HAP-1 (cell line): ENCODE measurements around the gene NGEF.

Experiments used
- DNase-seq, 2 experiments: peaks; one replicate each; pipeline ENCODE4 v3.0.0-alpha.2; 2016 to 2020; ENCODE audit warnings: low spot score in 2 of 2
- H3K27me3 ChIP-seq: fragments of 250-450 bp; sonication (Bioruptor Pico); 2 replicates; pipeline ENCODE4 v1.5.1; 2020; ENCODE audit warnings: low read depth, mild to moderate bottlenecking, moderate library complexity
- H3K36me3 ChIP-seq: fragments of 250-450 bp; sonication (Bioruptor Pico); replicated peaks from 2 replicates; pipeline ENCODE4 v1.5.1; 2020; ENCODE audit warnings: mild to moderate bottlenecking
- H3K4me1 ChIP-seq: fragments of 250-450 bp; sonication (Bioruptor Pico); 2 replicates; pipeline ENCODE4 v1.5.1; 2020; ENCODE audit warnings: mild to moderate bottlenecking
- H3K4me3 ChIP-seq: fragments of 250-450 bp; sonication (Bioruptor Pico); 2 replicates; pipeline ENCODE4 v1.5.1; 2020; ENCODE audit warnings: mild to moderate bottlenecking, moderate library complexity
- H3K9me3 ChIP-seq: fragments of 250-450 bp; sonication (Bioruptor Pico); 2 replicates; pipeline ENCODE4 v1.5.1; 2020; ENCODE audit warnings: mild to moderate bottlenecking, moderate library complexity
- in situ Hi-C: fragments of 300-500 bp; cut with MboI; formaldehyde crosslinking; loops from 3 replicates; pipeline ENCODE4 v1.14.3; 2020; ENCODE audit warnings: low sequenced_read_pairs, inconsistent platforms, mixed read lengths

NGEF gene

DNA sequence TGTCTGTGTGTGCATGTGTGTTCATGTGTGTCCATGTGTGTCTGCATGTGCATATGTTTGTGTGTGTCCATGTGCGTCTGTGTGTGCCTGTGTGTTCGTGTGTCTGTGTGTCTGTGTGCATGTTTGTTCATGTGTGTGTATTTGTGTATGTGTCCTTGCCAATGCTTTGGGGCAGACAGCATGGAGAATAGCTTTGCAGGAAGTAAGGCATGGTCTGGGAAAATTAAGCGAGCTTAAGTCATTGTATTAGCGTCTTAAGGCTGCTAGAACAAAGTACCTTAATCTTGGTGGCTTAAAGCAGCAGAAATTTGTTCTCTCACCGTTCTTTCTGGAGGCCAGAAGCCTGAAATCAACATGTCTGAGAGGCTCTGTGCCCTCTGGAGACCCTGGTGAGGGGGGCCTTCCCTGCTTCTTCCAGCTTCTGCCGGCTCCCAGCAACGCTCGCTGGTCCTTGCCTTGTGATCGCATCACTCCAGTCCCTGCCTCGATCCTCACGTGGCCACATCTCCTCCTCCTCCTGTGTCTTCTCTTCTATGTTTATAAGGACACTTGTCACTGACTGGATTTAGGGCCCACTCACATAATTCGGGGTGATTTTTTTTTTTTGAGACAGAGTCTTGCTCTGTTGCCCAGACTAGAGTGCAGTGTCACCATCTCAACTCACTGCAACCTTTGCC, 23.2 kb upstream of the NGEF start:
- Histone ChIP-seq H3K36me3 (no peaks in the 10 kb centered on the region), H3K27me3 (no peaks in the 10 kb centered on the region), H3K4me3 (no peak overlapping the region), H3K9me3 (no peaks in the 10 kb centered on the region), H3K4me1 (no peaks in the 10 kb centered on the region)
- in situ Hi-C loops = loop anchor here (25.0 kb wide), 1 partner anchor 424 kb away; no protein-coding TSS in a partner anchor
- no peak for DNase-seq

- in situ Hi-C loops = loop anchor here (25.0 kb wide), 1 partner anchor 423 kb away; no protein-coding TSS in a partner anchor
- no peak for DNase-seq
- no peaks in the 10 kb centered on the region for H3K36me3 ChIP-seq
- H3K4me1 ChIP-seq = no peaks in the 10 kb centered on the region
- H3K27me3 ChIP-seq = no peaks in the 10 kb centered on the region
- H3K9me3 ChIP-seq = no peaks in the 10 kb centered on the region
- no peak overlapping the region for H3K4me3 ChIP-seq
Observed at GRCh38 chr2:233035426-233036161, 22.5 kb upstream of the NGEF start.

- Histone ChIP-seq H3K36me3 (no peaks in the 10 kb centered on the region), H3K27me3 (no peaks in the 10 kb centered on the region), H3K9me3 (no peaks in the 10 kb centered on the region), H3K4me1 (no peaks in the 10 kb centered on the region), H3K4me3 (no peak overlapping the region)
- in situ Hi-C loops = loop anchor here (25.0 kb wide), 1 partner anchor 422 kb away; no protein-coding TSS in a partner anchor
- no peak for DNase-seq
Observed at GRCh38 chr2:233034091-233034882, 21.2 kb upstream of the NGEF start.

GRCh38 chr2:233033672-233034071, 20.6 kb upstream of the NGEF start:
- DNase-seq = no peak
- H3K4me1 ChIP-seq = no peaks in the 10 kb centered on the region
- no peak overlapping the region for H3K4me3 ChIP-seq
- no peaks in the 10 kb centered on the region for H3K27me3 ChIP-seq
- in situ Hi-C loops = loop anchor here (25.0 kb wide), 1 partner anchor 421 kb away; no protein-coding TSS in a partner anchor
- no peaks in the 10 kb centered on the region for H3K9me3 ChIP-seq
- H3K36me3 ChIP-seq = no peaks in the 10 kb centered on the region

- in situ Hi-C loops = loop anchor here (25.0 kb wide), 1 partner anchor 420 kb away; no protein-coding TSS in a partner anchor
- H3K4me3 ChIP-seq = no peak within 1 kb of the TSS
- DNase-seq = no peak
Observed at GRCh38 chr2:233032551-233033320, 19.7 kb upstream of the NGEF start, which contains the start of gene NEU2. TSS of gene NEU2 (plus strand) at chr2:233032672. CDS start at chr2:233032672, 0 bp downstream.

DNA sequence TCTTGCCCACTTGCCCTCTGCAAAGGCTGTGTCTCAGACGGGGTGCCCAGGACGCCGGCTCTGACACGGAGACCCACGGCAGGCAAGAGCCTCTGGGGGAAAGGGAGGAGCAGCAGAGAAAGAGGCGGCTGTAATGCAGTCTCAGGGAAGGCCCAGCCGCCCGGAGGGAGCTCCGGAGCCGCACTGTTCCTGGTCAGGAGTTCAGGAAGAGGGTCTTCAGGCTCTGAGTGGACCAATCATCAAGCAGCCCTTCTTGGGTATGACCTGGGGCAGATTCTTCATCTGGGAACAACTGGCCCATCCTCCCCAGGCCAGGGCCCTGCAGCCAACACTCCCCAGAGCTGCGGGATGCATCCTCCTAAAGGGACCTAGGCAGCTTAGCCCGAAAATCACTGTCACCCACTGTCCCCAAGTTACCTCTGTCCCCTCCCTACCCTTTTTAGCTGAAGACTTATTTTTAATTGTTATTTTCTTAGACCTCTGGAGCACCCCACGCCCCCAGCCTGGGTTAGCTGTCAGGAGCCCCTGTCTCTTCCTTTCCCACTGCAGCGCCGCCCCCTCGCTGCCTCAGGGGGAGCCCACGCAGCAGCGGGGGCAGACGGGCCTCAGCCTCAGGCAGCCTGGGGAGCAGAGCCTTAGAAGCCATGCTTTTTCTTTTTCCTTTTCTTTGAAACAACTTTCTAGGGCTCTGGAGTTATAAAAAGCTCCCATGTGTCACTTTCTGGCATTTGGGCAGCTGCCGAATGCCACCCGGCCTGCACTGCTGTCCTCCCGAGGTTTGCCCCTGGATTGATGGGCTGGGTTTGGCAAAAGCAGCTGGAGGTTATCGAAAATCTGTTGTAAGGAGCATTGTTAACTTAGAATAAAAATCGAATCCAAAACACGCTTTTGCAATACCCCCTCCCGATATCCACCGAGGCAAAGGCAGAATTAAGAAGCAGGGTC, 18.8 kb upstream of the NGEF start:
- Histone ChIP-seq H3K4me1 (no peaks in the 10 kb centered on the region), H3K36me3 (no peaks in the 10 kb centered on the region), H3K4me3 (no peak overlapping the region), H3K27me3 (no peaks in the 10 kb centered on the region), H3K9me3 (no peaks in the 10 kb centered on the region)
- in situ Hi-C loops = loop anchor here (25.0 kb wide), 1 partner anchor 420 kb away; no protein-coding TSS in a partner anchor
- no peak for DNase-seq

More at GRCh38 chr2:233032551-233033320, 19.7 kb upstream of the NGEF start, which contains the start of gene NEU2:
- H3K9me3 ChIP-seq = no peaks in the 10 kb centered on the region
- H3K4me1 ChIP-seq = no peaks in the 10 kb centered on the region
- no peaks in the 10 kb centered on the region for H3K27me3 ChIP-seq
- H3K36me3 ChIP-seq = no peaks in the 10 kb centered on the region

- no peak for DNase-seq
- Histone ChIP-seq H3K36me3 (no peaks in the 10 kb centered on the region), H3K9me3 (no peaks in the 10 kb centered on the region), H3K4me3 (no peak overlapping the region), H3K27me3 (no peaks in the 10 kb centered on the region), H3K4me1 (no peaks in the 10 kb centered on the region)
- in situ Hi-C loops = loop anchor here (10.0 to 25.0 kb wide), 2 partner anchors 165 to 417 kb away; no protein-coding TSS in a partner anchor
Observed at GRCh38 chr2:233029321-233029720, 16.3 kb upstream of the NGEF start.

DNA sequence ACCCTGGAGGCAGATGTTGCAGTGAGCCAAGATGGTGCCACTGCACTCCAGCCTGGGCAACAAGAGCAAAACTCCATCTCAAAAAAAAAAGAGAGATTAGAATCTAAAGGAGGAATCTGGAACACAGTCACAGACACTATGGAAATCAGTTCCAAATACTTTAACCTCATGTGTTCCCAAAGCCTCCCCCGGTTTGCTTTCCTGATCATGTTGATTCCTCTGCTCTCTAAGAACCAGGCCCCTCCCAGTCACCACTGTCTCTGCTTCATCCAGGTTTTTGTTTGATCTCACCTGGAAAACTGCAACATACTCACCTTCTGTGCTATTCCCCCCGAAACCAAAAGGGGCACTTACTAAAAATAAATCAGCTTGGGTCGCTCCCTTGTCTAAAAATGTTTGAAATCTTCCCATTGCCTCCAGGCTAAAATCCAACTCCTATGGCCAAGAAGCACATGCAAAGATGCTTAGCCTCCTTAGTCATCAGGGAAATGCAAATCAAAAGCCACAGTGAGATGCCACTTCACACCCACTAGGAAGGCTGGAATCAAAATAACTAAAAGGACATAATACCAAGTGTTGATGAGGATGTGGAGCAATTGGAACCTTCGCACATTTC, 13.2 kb upstream of the NGEF start:
- no peaks in the 10 kb centered on the region for H3K36me3 ChIP-seq
- H3K4me3 ChIP-seq = no peak overlapping the region
- no peaks in the 10 kb centered on the region for H3K27me3 ChIP-seq
- in situ Hi-C loops = loop anchor here (10.0 to 25.0 kb wide), 2 partner anchors 162 to 414 kb away; no protein-coding TSS in a partner anchor
- no peaks in the 10 kb centered on the region for H3K4me1 ChIP-seq
- no peaks in the 10 kb centered on the region for H3K9me3 ChIP-seq
- DNase-seq = no peak

DNA sequence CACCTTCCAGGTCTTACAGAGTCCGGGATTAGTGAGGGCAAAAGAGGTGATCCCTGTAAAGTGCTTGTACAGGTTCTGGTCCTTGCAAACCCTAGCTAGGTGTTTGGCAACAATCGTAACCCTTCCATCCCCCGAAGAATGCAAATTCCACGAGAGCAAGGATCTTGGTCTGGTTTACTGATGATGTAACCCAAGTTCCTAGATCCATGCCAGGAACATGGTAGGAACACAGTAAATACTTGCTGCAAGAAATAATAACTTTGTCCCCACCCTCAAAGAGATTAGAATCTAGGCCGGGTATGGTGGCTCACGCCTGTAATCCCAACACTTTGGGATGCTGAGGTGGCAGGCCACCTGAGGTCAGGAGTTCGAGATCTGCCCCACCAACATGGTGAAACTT, 12.7 kb upstream of the NGEF start:
- no peak for DNase-seq
- H3K4me3 ChIP-seq = no peak overlapping the region
- H3K36me3 ChIP-seq = no peaks in the 10 kb centered on the region
- H3K9me3 ChIP-seq = no peaks in the 10 kb centered on the region
- in situ Hi-C loops = loop anchor here (10.0 to 25.0 kb wide), 2 partner anchors 161 to 413 kb away; no protein-coding TSS in a partner anchor
- no peaks in the 10 kb centered on the region for H3K27me3 ChIP-seq
- H3K4me1 ChIP-seq = no peaks in the 10 kb centered on the region

GRCh38 chr2:233023761-233024410, 10.8 kb upstream of the NGEF start:
- in situ Hi-C loops = loop anchor here (10.0 kb wide), 1 partner anchor 159 kb away; no protein-coding TSS in a partner anchor
- H3K4me1 ChIP-seq = no peaks in the 10 kb centered on the region
- H3K4me3 ChIP-seq = no peak overlapping the region
- no peak for DNase-seq
- no peaks in the 10 kb centered on the region for H3K36me3 ChIP-seq
- H3K9me3 ChIP-seq = no peaks in the 10 kb centered on the region
- no peaks in the 10 kb centered on the region for H3K27me3 ChIP-seq

DNA sequence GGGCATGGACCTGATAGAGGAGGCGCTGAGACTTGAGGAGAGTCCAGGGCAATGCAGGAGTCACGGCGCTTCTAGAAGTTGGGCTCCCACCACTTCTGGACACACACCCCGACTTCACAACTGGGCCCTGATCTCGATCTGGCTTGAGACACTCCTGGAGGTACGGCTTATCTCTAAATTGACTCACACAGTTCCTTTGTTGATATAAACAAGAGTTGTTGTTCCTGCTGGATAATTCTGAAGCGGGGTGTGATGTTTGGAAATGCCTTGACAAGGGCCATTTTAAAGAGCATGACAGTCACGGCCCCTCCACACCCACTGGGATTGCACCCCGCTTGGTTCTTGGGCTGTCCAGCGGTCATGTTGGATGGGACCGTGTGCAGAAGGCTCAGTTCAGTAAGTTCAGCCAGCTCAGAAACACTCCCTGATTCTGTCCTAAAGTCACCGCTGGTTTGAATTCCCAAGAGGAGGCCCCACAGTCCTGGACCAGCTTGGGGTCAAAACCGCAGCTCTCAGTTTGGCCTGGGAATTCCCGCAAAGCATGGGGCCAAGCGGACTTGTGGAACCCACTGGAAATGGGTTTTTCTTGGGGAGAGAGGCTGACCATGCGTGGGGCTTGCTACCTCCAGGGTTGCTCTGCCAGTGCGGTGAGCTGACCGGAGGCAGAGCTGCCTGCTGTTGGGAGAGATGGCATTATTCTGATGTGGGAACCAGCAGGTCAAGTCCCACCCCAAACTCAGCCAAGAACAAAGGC, 10.1 kb upstream of the NGEF start:
- in situ Hi-C loops = loop anchor here (10.0 kb wide), 1 partner anchor 158 kb away; no protein-coding TSS in a partner anchor
- H3K9me3 ChIP-seq = no peaks in the 10 kb centered on the region
- H3K27me3 ChIP-seq = no peaks in the 10 kb centered on the region
- H3K36me3 ChIP-seq = no peaks in the 10 kb centered on the region
- no peak for DNase-seq
- no peak overlapping the region for H3K4me3 ChIP-seq
- no peaks in the 10 kb centered on the region for H3K4me1 ChIP-seq
